Activated CD4-positive, alpha-beta T cell treated with anti-CD3 and anti-CD28 coated beads for 48 hours (primary cell): ENCODE data around the gene PGAM4.
"Not testable (repeated sequence)": the region's sequence is repeated elsewhere in the genome, so short reads cannot be mapped to it uniquely, and the experiment has no call there.

Experiments
- DNase-seq: peaks from one replicate; pipeline ENCODE4 v3.0.0-alpha.2; 2020

PGAM4 gene

DNA sequence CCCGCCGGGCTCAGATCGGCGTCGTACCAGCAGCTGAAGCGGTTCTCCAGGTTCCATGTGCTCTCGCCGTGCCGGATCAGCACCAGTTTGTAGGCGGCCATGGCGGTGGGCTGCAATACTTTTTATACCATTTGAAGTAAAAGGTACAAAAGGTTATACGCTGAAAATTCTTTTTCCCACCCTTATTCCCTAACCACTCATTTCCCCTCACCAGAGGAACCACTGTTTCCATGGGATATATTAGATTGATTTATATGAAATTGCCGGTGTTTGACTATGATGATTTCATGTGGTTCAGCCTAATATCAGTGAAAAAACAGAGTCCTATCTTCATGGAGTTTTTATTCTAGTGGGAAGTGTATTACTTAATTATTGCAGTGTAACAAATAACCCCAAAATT, at the start of gene PGAM4:
Gene PGAM4 (minus strand): TSS at position 101 of the 400 bp plus-strand sequence. CDS start 0 bp downstream, at position 101.
- DNase-seq: no peak

DNA sequence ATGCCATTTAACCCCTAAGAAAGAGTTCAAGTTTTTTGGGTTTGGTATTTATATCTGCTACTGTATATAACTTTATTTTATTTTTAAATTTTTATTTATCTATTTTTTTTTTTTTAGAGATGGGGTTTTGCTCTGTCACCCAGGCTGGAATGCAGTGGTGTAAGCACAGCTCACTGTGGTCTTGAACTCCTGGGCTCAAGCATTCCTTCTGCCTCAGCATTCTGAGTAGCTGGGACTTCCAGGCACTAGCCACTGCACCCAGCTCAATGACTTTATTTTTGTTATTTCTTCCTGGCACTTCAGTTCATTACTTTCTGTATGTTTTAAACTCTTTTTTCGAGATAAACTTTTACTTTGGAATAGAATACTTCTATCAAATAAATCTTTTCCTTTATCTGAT, 42.4 kb upstream of the PGAM4 start:
- no peak for DNase-seq

DNA sequence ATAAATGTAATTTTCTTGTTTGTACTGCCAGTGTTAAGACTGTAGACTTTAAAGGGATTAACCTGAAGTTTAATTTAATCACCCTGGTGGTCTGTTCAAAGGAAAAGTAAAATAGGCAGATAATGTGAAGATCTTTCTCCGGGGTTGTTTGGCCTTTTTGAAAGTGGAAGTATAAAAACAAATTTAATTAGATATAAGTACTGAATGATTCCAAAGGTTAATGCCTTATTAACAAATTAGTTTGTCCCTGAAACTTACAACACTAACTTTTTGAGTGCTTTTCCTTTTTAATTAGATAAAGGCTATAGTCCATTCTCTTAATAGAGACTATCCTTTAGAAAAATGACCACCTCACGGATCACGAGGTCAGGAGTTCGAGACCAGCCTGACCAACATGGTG, 10.4 kb upstream of the PGAM4 start:
- DNase-seq: no peak

DNA sequence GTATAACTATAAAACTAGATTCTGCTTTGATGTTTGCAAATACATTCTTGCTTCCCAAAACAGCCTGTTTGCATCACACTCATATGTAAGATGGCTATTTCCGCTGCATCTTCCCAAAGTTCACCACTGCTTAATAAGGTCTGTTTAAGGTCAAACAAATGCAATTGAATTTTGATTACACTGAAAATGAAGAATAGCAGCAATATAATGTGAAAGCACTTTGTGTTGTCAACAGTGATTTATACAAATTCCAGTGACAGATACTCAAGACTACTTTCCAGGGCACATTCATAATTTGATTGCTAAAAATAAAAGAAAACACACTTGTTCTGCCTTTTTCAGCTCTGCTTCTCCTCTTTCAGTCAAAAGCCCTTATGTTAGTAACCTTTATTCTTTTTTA, 8.1 kb upstream of the PGAM4 start:
- no peak for DNase-seq

DNA sequence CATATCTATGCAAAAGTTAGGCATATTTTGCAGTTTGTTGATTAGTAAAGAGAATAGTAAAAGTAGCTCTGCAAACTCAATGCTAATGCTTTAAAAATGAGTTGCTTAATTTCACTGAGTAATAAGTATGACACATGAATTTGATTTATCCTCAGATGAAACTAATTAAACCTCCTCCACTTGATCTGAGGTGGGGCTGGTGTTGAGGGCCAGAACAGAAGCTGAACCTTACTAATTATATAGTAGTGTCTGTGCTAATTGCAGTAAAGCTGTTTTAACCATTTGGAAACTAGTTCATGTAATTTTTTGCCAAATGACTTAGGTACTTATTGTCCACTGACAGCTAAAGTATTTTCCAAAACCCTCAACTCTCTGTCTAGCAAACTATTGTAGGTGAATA, 7.7 kb upstream of the PGAM4 start:
- no peak for DNase-seq

DNA sequence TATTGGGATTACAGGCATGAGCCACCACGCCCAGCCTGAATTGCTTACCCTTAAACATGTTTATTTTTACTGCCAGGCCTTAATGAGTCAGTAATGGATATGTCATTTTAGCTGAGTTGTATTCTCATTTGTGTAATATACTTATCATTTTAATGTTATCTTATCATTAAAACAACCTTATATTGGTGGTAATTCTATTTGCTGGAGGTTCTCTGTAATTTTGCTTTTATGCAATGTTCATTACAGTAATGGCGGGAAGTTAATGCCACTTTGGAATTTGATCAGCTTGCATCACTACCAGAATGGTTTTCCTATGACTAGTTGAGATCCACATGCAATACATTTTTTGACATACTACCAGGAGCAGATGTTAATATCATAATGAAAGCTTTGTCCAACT, 6.3 kb upstream of the PGAM4 start:
- DNase-seq: no peak

DNA sequence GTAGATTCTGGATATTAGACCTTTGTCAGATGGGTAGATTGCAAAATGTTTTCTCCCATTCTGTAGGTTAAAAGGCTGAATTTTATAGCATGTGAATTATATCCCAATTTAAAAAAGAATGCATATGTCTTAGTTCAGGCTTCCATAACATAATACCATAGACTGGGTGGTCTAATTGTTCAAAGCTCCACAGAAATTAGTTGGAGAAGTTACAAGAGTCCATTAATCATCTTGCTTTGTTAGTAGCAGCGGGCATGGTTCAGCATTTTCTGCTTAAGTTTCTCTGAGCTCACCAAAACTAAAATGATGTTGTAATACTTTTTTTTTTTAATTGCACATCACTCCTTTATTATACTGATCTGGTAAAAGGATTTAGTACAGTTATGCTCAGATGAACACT, 1.8 kb downstream of the PGAM4 start:
- no peak for DNase-seq

DNA sequence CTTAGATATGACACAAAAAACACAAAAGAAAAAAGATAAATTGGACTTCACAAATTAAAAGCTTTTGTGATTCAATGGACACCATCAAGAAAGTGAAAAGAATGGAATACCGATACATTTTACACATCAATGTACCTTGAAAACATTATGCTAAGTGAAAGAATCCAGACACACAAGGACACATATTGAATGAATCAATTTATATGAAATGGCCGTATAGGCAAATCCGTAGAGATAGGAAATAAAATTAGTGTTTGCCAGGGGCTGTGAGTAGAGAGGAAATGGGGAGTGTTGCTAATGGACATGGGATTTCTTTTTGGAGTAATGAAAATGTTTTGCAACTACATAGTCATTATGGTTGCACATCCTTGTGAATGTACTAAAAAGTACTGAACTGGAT, 3.1 kb downstream of the PGAM4 start:
- DNase-seq: no peak

DNA sequence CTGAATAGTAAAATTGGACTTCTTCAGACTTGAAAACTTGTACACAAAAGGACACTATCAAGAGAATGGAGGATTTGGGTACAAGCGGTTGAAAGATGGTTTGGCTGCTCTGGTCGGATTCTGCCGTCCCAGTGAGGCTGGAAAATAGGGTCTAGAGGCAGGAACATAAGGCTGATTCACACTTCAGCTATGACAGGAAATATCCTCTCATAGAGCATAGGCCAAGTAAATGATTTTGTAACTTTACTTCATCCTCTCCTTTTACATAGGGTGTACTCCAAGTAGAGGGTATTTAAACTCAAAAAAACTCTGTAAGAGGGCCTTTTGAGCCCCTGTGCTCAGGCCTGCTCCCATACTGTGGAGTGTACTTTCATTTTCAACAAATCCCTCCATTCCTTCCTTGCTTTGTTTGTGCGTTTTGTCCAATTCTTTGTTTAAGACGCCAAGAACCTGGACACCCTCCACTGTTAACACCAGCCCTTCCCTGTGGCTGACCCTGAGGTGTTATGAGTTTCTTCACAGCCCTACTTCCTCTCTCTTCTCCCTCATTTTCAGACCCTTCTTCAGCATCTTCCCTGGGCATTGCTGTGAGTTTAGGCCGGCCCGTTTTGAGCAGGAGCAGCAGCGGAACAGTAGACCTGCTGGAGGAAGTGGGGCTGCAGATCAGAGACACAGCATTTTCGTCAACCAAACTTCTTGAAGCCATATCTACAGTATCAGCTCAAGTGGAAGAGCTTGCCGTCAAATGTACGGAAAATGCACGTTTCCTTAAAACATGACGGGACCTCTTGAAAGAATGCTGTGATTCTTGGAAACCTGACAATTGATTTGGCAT, 7.2 kb downstream of the PGAM4 start:
- DNase-seq: peak; percentile 10

DNA sequence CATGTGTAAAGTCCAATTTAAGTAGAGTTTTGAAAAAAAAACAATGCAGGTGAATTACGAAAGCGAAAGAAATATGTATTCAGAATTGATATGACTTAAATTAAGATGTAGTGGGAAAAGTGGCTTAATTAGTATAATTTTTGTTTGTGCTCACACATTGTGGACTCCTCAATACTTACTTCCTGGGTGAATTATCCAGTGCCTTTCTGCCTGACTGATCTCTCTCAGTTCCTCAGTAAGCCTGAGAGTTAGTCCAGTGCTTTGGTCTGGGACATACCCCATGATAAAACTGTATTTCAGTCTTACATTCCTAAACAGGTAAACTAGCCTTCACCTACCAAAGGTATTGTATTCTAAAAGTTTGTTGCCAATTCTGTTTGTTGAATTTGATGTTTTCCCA, 8.4 kb downstream of the PGAM4 start:
- no peak for DNase-seq

DNA sequence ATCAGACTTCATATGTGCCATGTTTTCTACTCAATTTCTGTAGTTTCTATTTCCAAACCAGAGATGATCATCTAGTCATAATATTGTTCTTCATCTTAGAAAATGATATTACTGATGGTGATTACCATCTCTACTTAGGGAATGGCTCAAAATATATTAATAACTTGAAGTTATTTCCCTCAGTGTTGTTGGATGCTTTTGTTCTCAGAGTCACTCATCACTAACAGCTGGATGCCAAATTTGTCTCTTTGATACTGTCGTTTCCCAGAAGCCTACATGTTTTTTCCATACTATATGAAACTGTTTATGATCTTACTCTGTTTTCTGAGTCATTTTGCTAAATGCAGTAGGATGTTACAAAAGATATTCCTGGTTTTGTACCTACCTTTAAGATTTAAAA, 8.9 kb downstream of the PGAM4 start:
- DNase-seq: no peak

DNA sequence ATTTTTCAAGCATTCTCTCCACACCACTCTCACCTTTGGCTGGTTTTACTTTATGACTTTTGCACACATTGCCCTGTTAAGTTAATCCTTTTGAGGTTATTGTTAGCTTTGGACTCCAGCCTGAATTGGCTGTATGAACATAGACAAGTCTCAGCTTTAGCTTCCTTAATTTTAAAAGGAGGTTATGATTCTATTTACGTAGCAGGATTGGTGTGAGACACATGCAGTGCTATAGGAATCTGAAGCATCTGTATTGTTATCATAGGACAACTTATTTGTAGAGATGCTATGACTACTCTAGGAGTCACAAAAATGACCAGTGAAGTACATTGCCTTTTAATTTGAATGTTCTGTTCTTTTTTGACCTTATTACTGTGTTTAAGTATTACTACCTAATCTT, 15.7 kb downstream of the PGAM4 start:
- no peak for DNase-seq

DNA sequence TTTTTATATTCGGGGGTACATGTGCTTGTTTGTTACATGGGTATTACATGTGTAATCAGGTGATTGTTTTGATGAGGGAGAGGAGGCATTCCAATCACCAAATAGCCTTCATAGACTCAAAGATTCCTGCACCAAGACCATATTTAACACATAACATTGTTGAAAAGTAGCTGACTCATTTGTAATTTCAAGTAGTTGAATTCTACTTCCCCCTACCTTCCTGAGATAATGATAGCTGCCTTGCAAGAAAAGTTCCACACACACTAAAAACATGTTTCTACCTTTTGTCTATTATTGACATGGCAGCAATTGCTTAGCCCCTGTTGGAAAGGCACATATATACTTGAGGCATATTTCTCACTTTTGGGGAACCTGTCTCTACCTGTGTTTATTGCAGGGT, 16.1 kb downstream of the PGAM4 start:
- DNase-seq: no peak

DNA sequence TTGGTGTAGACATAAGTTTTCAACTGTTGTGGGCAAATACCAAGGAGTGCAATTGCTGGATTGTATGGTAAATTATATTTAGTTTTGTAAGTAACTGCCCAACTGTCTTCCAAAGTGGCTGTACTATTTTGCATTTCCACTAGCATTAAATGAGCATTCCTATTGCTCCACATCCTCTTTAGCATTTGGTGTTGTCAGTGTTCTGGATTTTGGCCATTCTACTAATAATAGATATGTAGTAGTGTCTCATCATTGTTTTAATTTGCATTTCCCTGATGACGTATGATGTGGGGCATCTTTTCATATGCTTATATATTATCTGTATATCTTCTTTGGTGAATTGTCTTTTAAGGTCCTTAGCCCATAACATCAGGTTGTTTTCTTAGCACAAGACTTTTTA, 17.3 kb downstream of the PGAM4 start:
- DNase-seq: no peak

DNA sequence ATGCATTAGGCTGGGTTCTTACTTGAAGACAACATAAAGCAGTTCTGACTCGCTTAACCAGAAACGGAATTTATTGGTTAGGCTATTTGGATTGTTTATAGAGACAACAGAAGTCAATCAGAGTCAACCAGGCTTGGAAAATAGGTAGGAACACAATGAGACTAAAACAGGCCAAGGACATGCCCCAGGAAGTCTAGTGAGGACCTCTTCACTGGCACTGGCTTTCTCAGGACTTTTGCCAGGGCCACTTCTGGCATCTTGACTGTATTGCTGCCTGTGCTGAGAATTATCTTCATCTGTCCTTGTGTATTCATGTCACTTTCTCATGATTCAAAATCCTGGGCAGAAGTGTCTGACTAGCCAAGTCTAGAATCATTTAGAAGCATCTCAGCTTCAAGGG, 19.6 kb downstream of the PGAM4 start:
- no peak for DNase-seq

DNA sequence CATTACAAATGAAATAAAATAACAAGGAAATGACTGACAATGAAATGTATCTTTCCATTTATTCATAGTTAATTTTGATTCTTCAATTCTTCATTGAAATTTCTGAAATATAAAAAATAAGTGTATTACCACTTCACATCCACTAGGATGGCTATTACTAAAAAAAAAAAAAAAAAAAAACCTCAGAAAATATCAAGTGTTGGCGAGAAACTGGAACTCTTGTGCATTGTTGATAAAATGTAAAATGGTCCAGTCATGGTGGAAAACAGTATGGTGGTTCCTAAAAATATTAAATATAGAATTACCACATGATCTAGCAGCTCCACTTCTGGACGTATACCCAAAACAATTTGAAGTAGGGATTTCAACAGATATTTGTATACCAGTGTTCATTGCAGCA, 22.9 kb downstream of the PGAM4 start:
- no peak for DNase-seq

DNA sequence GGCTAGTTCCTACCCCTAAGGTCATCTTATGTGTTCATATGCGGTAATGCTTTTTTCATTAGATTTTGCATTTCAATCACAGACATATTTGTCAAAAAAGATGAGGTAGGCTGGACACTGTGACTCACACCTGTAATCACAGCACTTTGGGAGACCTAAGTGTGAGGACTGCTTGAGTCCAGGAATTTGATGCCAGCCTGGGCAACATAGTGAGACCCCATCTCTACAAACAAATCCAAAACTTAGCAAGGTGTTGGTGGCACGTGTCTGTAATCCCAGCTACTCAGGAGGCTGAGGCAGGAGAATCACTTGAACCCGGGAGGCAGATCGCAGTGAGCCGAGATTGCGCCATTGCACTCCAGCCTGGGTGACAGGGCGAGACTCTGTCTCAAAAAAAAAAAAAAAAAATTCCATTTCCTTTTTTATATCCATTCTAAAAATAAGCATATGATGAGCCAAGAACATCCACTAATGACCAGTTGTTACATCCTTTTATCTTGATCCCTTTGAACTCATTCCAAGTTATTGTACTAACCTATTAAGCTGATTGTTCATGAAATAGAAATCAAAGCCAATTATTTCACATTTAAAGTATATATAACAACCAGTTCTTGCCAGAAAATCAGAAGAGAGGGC, 23.4 kb downstream of the PGAM4 start:
- no peak for DNase-seq

DNA sequence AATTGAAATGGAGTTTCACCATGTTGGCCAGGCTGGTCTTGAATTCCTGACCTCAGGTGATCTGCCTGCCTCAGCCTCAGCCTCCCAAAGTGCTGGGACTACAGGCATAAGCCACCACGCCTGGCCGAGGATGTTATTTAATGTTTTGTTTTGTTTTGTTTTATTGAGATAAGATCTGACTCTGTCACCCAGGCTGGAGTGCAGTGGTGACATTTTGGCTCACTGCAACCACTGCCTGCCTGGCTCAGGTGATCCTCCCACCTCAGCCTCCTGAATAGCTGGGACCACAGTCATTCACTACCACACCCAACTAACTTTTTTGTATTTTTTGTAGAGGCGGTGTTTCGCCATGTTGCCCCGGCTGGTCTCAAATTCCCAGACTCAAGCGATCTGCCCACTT, 24.4 kb downstream of the PGAM4 start:
- DNase-seq: not testable (repeated sequence)

DNA sequence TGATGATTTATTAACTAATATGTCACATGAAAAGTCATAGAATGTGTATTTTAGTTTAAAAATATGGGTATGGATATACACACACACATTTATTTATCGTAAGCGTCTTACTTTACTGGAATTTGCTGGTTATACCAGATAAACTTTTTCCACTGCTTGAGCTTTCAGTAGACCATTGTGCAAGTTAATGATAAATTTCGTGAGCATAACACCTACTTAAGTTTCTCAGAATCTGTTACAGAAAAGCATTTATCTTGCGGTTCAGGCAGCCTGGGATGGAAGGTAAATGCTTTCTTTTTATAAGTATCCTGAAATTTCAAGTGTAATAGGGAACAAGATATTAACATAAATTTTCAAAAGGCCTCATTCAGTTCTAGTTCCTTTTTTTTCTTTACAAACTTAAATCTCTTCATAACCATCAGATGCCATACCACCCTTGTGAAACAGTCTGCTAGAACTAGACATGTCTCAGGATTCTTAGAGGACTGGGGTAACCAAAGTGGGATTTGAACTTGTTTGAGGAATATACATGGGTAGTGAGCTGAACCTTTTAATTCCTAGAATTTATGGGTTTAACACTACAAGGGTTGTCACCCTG, 31.3 kb downstream of the PGAM4 start:
- no peak for DNase-seq

DNA sequence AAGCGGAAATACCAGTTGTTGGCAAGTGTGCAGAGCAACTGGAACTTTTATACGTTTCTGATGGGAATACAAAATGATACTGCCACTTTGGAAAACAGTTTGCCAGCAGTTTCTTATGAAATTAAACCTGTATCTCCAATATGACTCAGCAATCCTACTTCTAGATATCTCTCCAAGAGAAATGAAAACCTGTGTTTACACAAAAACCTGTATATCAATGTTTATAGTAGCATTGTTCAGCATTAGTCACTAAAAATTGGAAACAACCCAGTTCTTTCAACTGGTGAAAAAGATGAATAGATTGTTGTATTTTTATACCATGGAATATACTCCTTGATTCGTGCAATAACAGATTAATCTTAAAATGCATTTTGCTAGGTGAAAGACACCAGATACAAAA, 32.1 kb downstream of the PGAM4 start:
- DNase-seq: no peak

DNA sequence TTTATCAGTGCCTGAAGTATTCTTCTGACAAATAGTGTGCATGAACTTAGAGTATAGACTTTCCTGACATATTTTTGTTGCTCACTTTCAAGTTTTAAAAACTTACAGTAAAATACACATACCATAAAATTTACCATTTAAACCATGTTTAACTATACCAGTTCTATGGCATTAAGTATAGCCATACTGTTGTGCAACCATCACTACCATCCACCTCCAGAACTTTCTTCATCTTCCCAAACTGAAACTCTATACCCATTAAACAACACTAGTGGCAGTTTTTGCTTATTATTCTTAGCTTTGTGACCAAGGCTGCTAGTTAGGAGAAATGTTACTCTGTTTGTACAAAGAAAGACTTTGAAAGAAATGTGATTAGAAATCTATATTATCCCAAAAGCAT, 33.1 kb downstream of the PGAM4 start:
- DNase-seq: no peak

DNA sequence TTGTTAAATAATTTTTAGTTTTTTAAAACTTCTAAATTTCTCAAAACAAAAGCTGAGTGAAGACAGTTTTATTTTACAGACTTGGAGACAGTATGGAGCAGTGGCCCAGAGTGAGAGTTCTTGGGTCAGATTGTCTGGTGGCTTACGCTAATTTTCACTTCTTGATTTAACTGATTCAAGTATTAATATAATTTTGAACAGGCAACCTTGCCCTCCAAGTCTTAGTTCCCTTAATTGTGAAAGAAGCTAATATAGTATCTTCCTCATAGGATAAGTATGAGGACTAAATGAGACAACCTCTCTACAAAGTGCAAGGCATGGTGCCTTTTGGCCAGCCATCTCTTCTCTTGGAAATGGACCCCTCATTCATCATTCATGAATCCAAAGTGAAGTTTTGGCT, 33.6 kb downstream of the PGAM4 start:
- DNase-seq: no peak

DNA sequence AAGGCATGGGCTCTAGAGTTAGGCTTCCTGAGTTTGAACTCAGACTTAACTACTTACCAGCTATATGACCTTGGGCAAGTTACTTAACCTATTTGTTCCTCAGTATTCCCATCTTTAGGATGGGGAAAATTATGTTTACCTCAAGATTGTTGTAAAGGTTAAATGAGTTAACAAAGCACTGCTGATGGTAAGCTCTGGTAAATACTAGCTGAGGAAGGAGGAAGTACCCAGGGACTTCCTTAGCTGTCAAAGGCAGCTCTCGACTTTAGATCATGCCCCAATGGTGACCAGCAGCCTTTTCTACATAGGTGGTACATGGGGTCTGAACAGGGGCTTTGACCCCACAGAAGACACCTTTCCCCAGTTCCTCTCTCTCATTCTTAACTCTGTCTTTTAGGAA, 38.9 kb downstream of the PGAM4 start:
- no peak for DNase-seq

DNA sequence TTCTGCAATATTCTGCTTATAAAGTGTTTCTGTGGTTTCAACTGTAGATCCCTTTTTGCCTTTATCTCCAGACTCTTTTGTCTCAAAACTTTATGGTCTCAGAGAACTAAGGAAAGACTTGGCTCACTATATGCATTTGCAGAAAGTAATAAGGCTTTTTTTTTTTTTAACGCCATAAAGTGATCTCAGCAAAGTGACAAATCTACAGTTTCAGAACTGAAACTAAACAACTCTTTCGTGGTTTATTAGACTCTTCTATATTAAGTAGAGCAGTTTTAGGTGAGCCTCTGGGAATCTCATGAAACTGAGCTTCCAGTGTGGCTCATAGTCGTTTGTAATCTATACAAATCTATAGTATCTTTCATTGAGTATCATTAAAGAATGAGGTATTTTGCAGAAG, 43.7 kb downstream of the PGAM4 start:
- DNase-seq: no peak
